PC-3 (cell line): Measurements from ENCODE around the gene CRACR2B.

Experiments used
- EZH2 ChIP-seq: fragments of 300-600 bp; sonication (generic); IDR thresholded peaks from one replicate; pipeline ENCODE4 v1.6.1; 2017; ENCODE audit warnings: antibody characterized with exemption, mild to moderate bottlenecking, low read length; ENCODE audit not compliant: unreplicated experiment
- EZH2phosphoT487 ChIP-seq: fragments of 300-600 bp; sonication (generic); IDR thresholded peaks from 2 replicates; pipeline ENCODE4 v1.6.1; 2018; ENCODE audit warnings: mild to moderate bottlenecking, antibody characterized with exemption, low read length, borderline replicate concordance
- TF ChIP-seq, protein P1 (sequence below): fragments of 300-600 bp; sonication (generic); conservative IDR thresholded peaks from 2 replicates; pipeline ENCODE4 v1.5.1; 2017; ENCODE audit warnings: antibody characterized with exemption, low read depth, mild to moderate bottlenecking, low read length

DNA sequence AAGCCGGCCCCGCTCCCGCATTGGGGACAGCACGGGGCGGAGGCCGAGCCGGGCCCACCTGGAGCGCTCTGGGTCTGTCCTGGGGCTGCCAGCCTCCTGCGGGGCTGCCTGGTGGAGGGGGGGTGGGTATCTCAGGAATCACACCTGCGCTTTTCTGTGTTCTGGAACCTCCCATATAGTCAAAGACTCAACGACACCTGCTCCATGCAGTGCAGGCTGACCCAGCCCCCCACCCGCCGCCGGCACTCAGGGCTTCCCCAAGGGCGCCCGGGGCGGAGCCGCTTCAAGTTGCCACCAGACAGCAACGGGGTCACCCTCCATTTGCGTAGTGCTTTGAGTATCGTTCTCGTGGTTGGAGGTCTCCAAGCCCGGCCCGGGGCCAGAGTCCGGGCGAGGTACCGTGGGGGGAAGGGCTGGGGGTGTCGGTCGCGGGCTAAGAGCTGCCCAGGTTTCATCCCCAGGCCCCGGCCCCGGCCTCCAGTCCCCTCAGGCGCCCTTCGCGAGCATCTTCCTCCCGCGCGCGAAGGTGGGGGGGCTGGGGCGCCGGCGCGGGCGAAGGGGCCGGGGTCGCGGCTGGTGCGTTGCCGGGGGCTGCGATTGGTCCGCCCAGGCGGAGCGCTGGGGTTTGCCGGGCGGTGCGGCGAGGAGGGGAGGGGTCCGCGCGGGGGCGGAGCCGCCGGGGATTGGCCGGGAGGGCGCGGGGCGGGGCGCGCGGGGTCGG is 21.5 kb downstream of the CRACR2B start:
- TF ChIP-seq, protein P1, sequence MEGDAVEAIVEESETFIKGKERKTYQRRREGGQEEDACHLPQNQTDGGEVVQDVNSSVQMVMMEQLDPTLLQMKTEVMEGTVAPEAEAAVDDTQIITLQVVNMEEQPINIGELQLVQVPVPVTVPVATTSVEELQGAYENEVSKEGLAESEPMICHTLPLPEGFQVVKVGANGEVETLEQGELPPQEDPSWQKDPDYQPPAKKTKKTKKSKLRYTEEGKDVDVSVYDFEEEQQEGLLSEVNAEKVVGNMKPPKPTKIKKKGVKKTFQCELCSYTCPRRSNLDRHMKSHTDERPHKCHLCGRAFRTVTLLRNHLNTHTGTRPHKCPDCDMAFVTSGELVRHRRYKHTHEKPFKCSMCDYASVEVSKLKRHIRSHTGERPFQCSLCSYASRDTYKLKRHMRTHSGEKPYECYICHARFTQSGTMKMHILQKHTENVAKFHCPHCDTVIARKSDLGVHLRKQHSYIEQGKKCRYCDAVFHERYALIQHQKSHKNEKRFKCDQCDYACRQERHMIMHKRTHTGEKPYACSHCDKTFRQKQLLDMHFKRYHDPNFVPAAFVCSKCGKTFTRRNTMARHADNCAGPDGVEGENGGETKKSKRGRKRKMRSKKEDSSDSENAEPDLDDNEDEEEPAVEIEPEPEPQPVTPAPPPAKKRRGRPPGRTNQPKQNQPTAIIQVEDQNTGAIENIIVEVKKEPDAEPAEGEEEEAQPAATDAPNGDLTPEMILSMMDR: no peak
- no peak for TF ChIP-seq EZH2
- TF ChIP-seq EZH2phosphoT487: no peak
